GM12878 (cell line): Measurements from ENCODE around the gene ANTXR1. TPM values are rescaled to one million over a fixed set of nuclear protein-coding genes. Genes with fewer than 3 reads are reported as not detected.

Experiments
- ATAC-seq: fragments of 200-7000 bp; cut with Tn5 transposase; 3 replicates; pipeline ENCODE4 v1.9.1; 2020; ENCODE audit warnings: mild to moderate bottlenecking, moderate library complexity
- BruUV-seq: library from RNA; stranded (reverse); fragments of 400-500 nt; replicated peaks from 2 replicates; lab custom pipeline; 2021; lab: Mats Ljungman, UMichigan
- CTCF ChIA-PET: fragments of 300-600 bp; sonication (Branson Sonifier 250); formaldehyde crosslinking; extraction: SDS; loops from one replicate; lab custom pipeline; 2021; ENCODE audit warnings: inconsistent platforms; lab: Yijun Ruan, JAX
- POLR2A ChIA-PET: fragments of 350-600 bp; formaldehyde crosslinking; extraction: SDS; loops from one replicate; lab custom pipeline; 2021; ENCODE audit warnings: inconsistent platforms; lab: Charles Lee
- RAD21 ChIA-PET: fragments of 300-600 bp; sonication (Branson Sonifier 250); formaldehyde crosslinking; loops from one replicate; lab custom pipeline; 2023; ENCODE audit warnings: antibody characterized with exemption; ENCODE audit not compliant: unreplicated experiment; lab: Charles Lee
- SMC1A ChIA-PET: fragments of 300-600 bp; sonication (Branson Sonifier 250); formaldehyde crosslinking; loops from one replicate; lab custom pipeline; 2023; ENCODE audit not compliant: unreplicated experiment, uncharacterized antibody; lab: Charles Lee
- DNase-seq: peaks from one replicate; pipeline ENCODE4 v3.0.0-alpha.2; 2011; ENCODE audit warnings: low read depth, low spot score
- FAIRE-seq: peaks from 3 replicates; lab custom pipeline; 2011; peaks lifted over from hg19 to GRCh38; lab: Jason Lieb, UNC
- H2AFZ ChIP-seq: 2 replicates; pipeline ENCODE4 v1.6.0; 2011; ENCODE audit warnings: low read depth, low read length, control low read depth; ENCODE audit not compliant: control insufficient read depth
- H3K27ac ChIP-seq: 2 replicates; pipeline ENCODE4 v1.5.1; 2011; ENCODE audit warnings: control low read depth; ENCODE audit not compliant: control insufficient read depth, insufficient read depth
- H3K27me3 ChIP-seq, 2 experiments: replicated peaks in 1 of 2; 2 replicates each; pipeline versions ENCODE4 v1.6.0 to v1.6.1; 2011; ENCODE audit warnings: low read length in 1 of 2; ENCODE audit not compliant: control insufficient read depth in 2 of 2, insufficient read depth in 2 of 2
- H3K36me3 ChIP-seq, 2 experiments: 2 replicates each; pipeline ENCODE4 v1.5.1; 2011; ENCODE audit warnings: low read length in 1 of 2; ENCODE audit not compliant: control insufficient read depth in 2 of 2, insufficient read depth in 2 of 2
- H3K4me1 ChIP-seq: 2 replicates; pipeline ENCODE4 v1.6.1; 2011; ENCODE audit warnings: mild to moderate bottlenecking, low read length, moderate library complexity, mixed read lengths; ENCODE audit not compliant: control insufficient read depth, insufficient read depth
- H3K4me2 ChIP-seq: 2 replicates; pipeline ENCODE4 v1.6.0; 2011; ENCODE audit warnings: control low read depth; ENCODE audit not compliant: control insufficient read depth, insufficient read depth
- H3K4me3 ChIP-seq: fragments of 200-600 bp; sonication (generic); 2 replicates; pipeline ENCODE4 v1.5.1; 2016
- H3K79me2 ChIP-seq: 2 replicates; pipeline ENCODE4 v1.6.0; 2011; ENCODE audit warnings: low read length; ENCODE audit not compliant: control insufficient read depth, insufficient read depth
- H3K9ac ChIP-seq: 2 replicates; pipeline ENCODE4 v1.8.0; 2011; ENCODE audit warnings: low read length, control low read depth, mixed read lengths; ENCODE audit not compliant: control insufficient read depth, insufficient read depth
- H3K9me3 ChIP-seq: replicated peaks from 3 replicates; pipeline ENCODE4 v1.5.1; 2011; ENCODE audit warnings: mild to moderate bottlenecking, low read length; ENCODE audit not compliant: control insufficient read depth, insufficient read depth
- H4K20me1 ChIP-seq: 2 replicates; pipeline ENCODE4 v1.6.0; 2011; ENCODE audit not compliant: control insufficient read depth, insufficient read depth
- SREBF2 ChIP-seq: IDR thresholded peaks from 2 replicates; pipeline ENCODE4 v1.6.1; 2012; ENCODE audit warnings: mild to moderate bottlenecking, low read length
- SRF ChIP-seq, 2 experiments: IDR thresholded peaks; 2 replicates each; pipeline ENCODE4 v1.6.1; 2011; ENCODE audit warnings: low read depth in 2 of 2, low read length in 2 of 2, mild to moderate bottlenecking in 1 of 2, moderate library complexity in 1 of 2
- SUZ12 ChIP-seq: fragments of 200-600 bp; sonication (generic); IDR thresholded peaks from one replicate; pipeline ENCODE4 v1.6.1; 2018; ENCODE audit warnings: antibody characterized with exemption, mild to moderate bottlenecking; ENCODE audit not compliant: unreplicated experiment
- ZNF592 ChIP-seq: fragments of 450-650 bp; IDR thresholded peaks from 2 replicates; pipeline ENCODE4 v1.6.1; 2017; ENCODE audit warnings: mild to moderate bottlenecking, moderate library complexity
- WGBS: methylation state at CpG from one replicate; pipeline ENCODE4 v1.1.6; 2016; ENCODE audit warnings: low lambda C conversion rate; ENCODE audit not compliant: insufficient replicate concordance, insufficient coverage; ENCODE audit errors: missing lambda C conversion rate; 5-methylcytosine and 5-hydroxymethylcytosine counted together
- in situ Hi-C: fragments of 300-500 bp; cut with MboI; formaldehyde crosslinking; loops from 9 replicates; pipeline ENCODE4 v1.14.3; 2018; ENCODE audit warnings: mixed read lengths
- intact Hi-C: fragments of 100-400 bp; cut with micrococcal nuclease; formaldehyde crosslinking; loops from one replicate; pipeline ENCODE4 v1.14.2; 2022; ENCODE audit not compliant: unreplicated experiment
- polyA plus RNA-seq, 11 experiments: library from polyadenylated mRNA; depleted of rRNA in 4 of 11; unstranded in 6 of 11; stranded (reverse) in 5 of 11; fragments of >200 nt; fragmentation: Nextera tagmentation in 4 of 11; fragmentation: Illumina TruSeq in 1 of 11; extraction: Ambion mirVana in 4 of 11; extraction: Trizol in 1 of 11; gene quantifications; 1 replicate in 1 of 11; 2 replicates in 10 of 11; pipeline versions ENCODE4 v1.2.1 to v1.2.3, GENCODE V29; 2011 to 2016; ENCODE audit warnings: inconsistent platforms in 2 of 11, missing spikeins in 2 of 11, low read depth in 1 of 11
- total RNA-seq, 4 experiments: library from RNA; depleted of rRNA in 3 of 4; stranded (reverse); fragments of >200 nt in 3 of 4; fragmentation: Illumina TruSeq in 1 of 4; extraction: Trizol in 1 of 4; gene quantifications; 2 replicates each; pipeline versions ENCODE4 v1.2.1 to v1.2.3, GENCODE V29; 2013 to 2021

Gene ANTXR1
- total and polyA plus RNA-seq, 10 of the 15 experiments (the other 5 are each of a cell fraction or from before 2014, with no cell fraction given): 0.09 to 0.26 TPM; not detected in 8

DNA sequence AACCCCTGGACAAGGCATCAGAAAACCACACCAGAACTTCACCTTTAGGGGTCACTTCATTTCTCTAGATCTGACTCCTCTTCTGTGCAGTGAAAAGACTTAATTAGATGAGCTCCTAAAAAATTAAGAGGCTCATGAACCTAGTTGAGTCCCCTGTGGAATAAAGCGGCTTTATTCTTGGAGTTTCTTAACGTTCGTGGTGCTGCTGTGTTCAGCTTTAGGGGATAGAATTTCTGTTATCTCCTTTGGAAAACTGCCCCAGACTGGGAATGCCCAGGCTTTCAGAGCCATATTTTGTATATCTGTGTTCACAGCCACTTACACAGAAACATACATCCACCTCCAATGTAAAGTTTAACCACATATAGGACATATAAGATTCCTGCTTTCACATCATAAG lies 165.8 kb downstream of the ANTXR1 start:
- no peaks in the 10 kb centered on the region for H3K79me2 ChIP-seq
- no peak overlapping the region for H3K4me2 ChIP-seq
- RAD21 ChIA-PET: no interaction called here
- intact Hi-C loops: no loop called here
- no peak for DNase-seq
- 75% methylated on average over 3 of the region's 3 CpGs for WGBS
- TF ChIP-seq ZNF592 (no peak), SUZ12 (no peak), SRF (IDR thresholded peaks at IDR 0.05; ENCODE audit: low read depth in 2 of 2, low read length in 2 of 2) (no peak), SREBF2 (no peak)
- TF ChIP-seq, all 136 proteins: peak for 0
- no peak overlapping the region for H3K4me3 ChIP-seq
- 0 out of 4 replicates have a peak, but pooled peaks cover 0 to 3% of the 10 kb centered on the region in 2 experiments for H3K27me3 ChIP-seq
- H3K9ac ChIP-seq: no peak overlapping the region
- no peaks in the 10 kb centered on the region for H3K36me3 ChIP-seq
- H4K20me1 ChIP-seq: no peaks in the 10 kb centered on the region
- in situ Hi-C loops: no loop called here
- FAIRE-seq: no peak
- no peak overlapping the region for H2AFZ ChIP-seq
- no peaks in the 10 kb centered on the region for H3K4me1 ChIP-seq
- BruUV-seq: no TSS peak
- no peak overlapping the region for H3K27ac ChIP-seq
- no peaks in the 10 kb centered on the region for H3K9me3 ChIP-seq
- ATAC-seq: no peak
- CTCF ChIA-PET: no interaction called here
- SMC1A ChIA-PET: no interaction called here
- POLR2A ChIA-PET: no interaction called here
